Liver (tissue), 9 donors: Measurements from ENCODE around the gene FEM1B. TPM values are rescaled to one million over a fixed set of nuclear protein-coding genes. Genes with fewer than 3 reads are reported as not detected.
A peak's percentile ranks its signal among the peaks of the same experiment; 100 is the strongest.

Source experiments
- DNase-seq: peaks from one replicate; pipeline ENCODE4 v3.0.0-alpha.2; 2017; ENCODE audit warnings: low spot score
- H3K27ac ChIP-seq, 2 donors: one replicate each; pipeline ENCODE4 v1.7.0; 2013; ENCODE audit warnings: inconsistent platforms in 2 of 2, low read length in 2 of 2, control low read depth in 1 of 2, low read depth in 1 of 2, mild to moderate bottlenecking in 1 of 2
- H3K27me3 ChIP-seq, 4 donors: one replicate each; pipeline versions ENCODE4 v1.6.1 to v1.7.0; 2013; ENCODE audit warnings: low read length in 3 of 4, inconsistent platforms in 1 of 4, mild to moderate bottlenecking in 1 of 4, moderate library complexity in 1 of 4; ENCODE audit not compliant: control insufficient read depth in 4 of 4, insufficient read depth in 4 of 4
- H3K36me3 ChIP-seq, 4 donors: one replicate each; pipeline versions ENCODE4 v1.6.1 to v1.7.0; 2013; ENCODE audit warnings: low read length in 3 of 4, mild to moderate bottlenecking in 3 of 4, low read depth in 1 of 4, moderate library complexity in 1 of 4; ENCODE audit not compliant: control insufficient read depth in 4 of 4, insufficient read depth in 3 of 4
- H3K4me1 ChIP-seq, 4 donors: one replicate each; pipeline versions ENCODE4 v1.6.1 to v1.7.0; 2013; ENCODE audit warnings: low read length in 3 of 4, mild to moderate bottlenecking in 3 of 4, moderate library complexity in 1 of 4; ENCODE audit not compliant: control insufficient read depth in 4 of 4, insufficient read depth in 4 of 4
- H3K4me3 ChIP-seq, 3 donors: one replicate each; pipeline versions ENCODE4 v1.6.1 to v1.7.0; 2013; ENCODE audit warnings: low read length in 3 of 3, control low read depth in 1 of 3, low read depth in 1 of 3, mild to moderate bottlenecking in 1 of 3
- H3K9ac ChIP-seq, 2 donors: one replicate each; pipeline ENCODE4 v1.7.0; 2013; ENCODE audit warnings: low read length in 2 of 2, mild to moderate bottlenecking in 2 of 2, moderate library complexity in 2 of 2, control low read depth in 1 of 2, low read depth in 1 of 2
- H3K9me3 ChIP-seq, 4 donors: one replicate each; pipeline versions ENCODE4 v1.6.1 to v1.7.0; 2013; ENCODE audit warnings: low read length in 3 of 4; ENCODE audit not compliant: control insufficient read depth in 4 of 4
- EGR1 ChIP-seq, 2 donors: IDR thresholded peaks; 2 replicates each; pipeline ENCODE4 v1.6.1; 2016 to 2018; ENCODE audit warnings: antibody characterized with exemption in 2 of 2, low read depth in 2 of 2
- FOXA1 ChIP-seq: IDR thresholded peaks from 2 replicates; pipeline ENCODE4 v1.6.1; 2016; ENCODE audit warnings: antibody characterized with exemption
- HNF4A ChIP-seq, 2 donors: conservative IDR thresholded peaks; 2 replicates each; pipeline ENCODE4 v1.6.1; 2016; ENCODE audit warnings: antibody characterized with exemption in 2 of 2, mild to moderate bottlenecking in 2 of 2
- HNF4G ChIP-seq: IDR thresholded peaks from 2 replicates; pipeline ENCODE4 v1.6.1; 2016; ENCODE audit warnings: antibody characterized with exemption
- NR2F2 ChIP-seq: IDR thresholded peaks from 2 replicates; pipeline ENCODE4 v1.6.1; 2016; ENCODE audit warnings: antibody characterized with exemption
- RAD21 ChIP-seq, 2 donors: IDR thresholded peaks; 2 replicates each; pipeline ENCODE4 v1.6.1; 2016; ENCODE audit warnings: antibody characterized with exemption in 2 of 2, mild to moderate bottlenecking in 2 of 2
- RXRA ChIP-seq, 2 donors: IDR thresholded peaks; 2 replicates each; pipeline ENCODE4 v1.6.1; 2017 to 2018; ENCODE audit warnings: antibody characterized with exemption in 2 of 2, mild to moderate bottlenecking in 1 of 2
- SP1 ChIP-seq: IDR thresholded peaks from 2 replicates; pipeline ENCODE4 v1.6.1; 2018; ENCODE audit warnings: antibody characterized with exemption, mild to moderate bottlenecking
- YY1 ChIP-seq: IDR thresholded peaks from 2 replicates; pipeline ENCODE4 v1.6.1; 2016; ENCODE audit warnings: antibody characterized with exemption, mild to moderate bottlenecking
- WGBS: extraction: QIAGEN DNeasy Blood & Tissue Kit; methylation state at CpG from one replicate; pipeline ENCODE4 v1.1.7; 2013; 5-methylcytosine and 5-hydroxymethylcytosine counted together
- polyA plus RNA-seq, 2 donors: library from polyadenylated mRNA; stranded (reverse) in 1 of 2; unstranded in 1 of 2; fragments of 200-250 nt in 1 of 2; fragments of >200 nt in 1 of 2; fragmentation: Nextera tagmentation in 1 of 2; extraction: Ambion mirVana in 1 of 2; gene quantifications; one replicate each; pipeline versions ENCODE4 v1.2.1 to v1.2.3, GENCODE V29; 2013 to 2015
- total RNA-seq, 2 donors: library from RNA; depleted of rRNA; stranded (reverse); fragments of >200 nt; gene quantifications; one replicate each; pipeline ENCODE4 v1.2.3, GENCODE V29; 2014
- TF ChIP-seq, protein P1 (sequence below): IDR thresholded peaks from 2 replicates; pipeline ENCODE4 v1.6.1; 2016; ENCODE audit warnings: antibody characterized with exemption
- TF ChIP-seq, protein P2 (sequence below): IDR thresholded peaks from 2 replicates; pipeline ENCODE4 v1.6.1; 2016; ENCODE audit warnings: antibody characterized with exemption
- TF ChIP-seq, protein P3 (sequence below): fragments of 150-350 bp; IDR thresholded peaks from 2 replicates; pipeline ENCODE4 v1.5.1; 2017; ENCODE audit warnings: improper control_type of control experiment, low read depth, low read length; ENCODE audit not compliant: missing input control
- donor health status: healthy.
- donor health status: healthy.
- donor health status: healthy.
- donor health status: healthy.
- donor health status: healthy.

FEM1B gene
- total and polyA plus RNA-seq, 4 donors = 6.2 to 39.5 (median 17.8) TPM

DNA sequence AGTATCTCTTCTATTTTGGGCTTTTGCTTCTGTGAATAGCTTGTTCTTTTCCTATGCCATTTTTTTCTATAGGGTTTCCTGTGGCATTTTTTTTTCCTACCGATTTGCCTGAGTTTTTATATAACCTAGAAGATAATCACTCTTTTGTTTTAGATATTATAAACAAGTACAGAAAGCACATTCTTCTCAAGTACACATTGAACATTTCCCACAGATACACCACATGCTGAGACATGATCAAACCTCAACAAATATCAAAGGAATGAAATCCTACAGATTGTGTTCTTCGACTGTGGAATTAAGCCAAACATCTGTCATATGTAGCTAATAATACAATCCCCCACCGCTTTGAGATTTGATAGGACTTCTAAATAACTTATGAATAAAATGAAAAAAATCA lies 9.1 kb upstream of the FEM1B start (continued):
- TF ChIP-seq, protein P1, sequence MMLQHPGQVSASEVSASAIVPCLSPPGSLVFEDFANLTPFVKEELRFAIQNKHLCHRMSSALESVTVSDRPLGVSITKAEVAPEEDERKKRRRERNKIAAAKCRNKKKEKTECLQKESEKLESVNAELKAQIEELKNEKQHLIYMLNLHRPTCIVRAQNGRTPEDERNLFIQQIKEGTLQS = no peak
- no peak for TF ChIP-seq RXRA (IDR thresholded peaks at IDR 0.05)
- TF ChIP-seq, protein P2, sequence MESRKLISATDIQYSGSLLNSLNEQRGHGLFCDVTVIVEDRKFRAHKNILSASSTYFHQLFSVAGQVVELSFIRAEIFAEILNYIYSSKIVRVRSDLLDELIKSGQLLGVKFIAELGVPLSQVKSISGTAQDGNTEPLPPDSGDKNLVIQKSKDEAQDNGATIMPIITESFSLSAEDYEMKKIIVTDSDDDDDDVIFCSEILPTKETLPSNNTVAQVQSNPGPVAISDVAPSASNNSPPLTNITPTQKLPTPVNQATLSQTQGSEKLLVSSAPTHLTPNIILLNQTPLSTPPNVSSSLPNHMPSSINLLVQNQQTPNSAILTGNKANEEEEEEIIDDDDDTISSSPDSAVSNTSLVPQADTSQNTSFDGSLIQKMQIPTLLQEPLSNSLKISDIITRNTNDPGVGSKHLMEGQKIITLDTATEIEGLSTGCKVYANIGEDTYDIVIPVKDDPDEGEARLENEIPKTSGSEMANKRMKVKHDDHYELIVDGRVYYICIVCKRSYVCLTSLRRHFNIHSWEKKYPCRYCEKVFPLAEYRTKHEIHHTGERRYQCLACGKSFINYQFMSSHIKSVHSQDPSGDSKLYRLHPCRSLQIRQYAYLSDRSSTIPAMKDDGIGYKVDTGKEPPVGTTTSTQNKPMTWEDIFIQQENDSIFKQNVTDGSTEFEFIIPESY = no peak
- no peak for TF ChIP-seq RAD21 (IDR thresholded peaks at IDR 0.05)
- no peak for TF ChIP-seq HNF4A (conservative IDR thresholded peaks at IDR 0.05)
- TF ChIP-seq SP1 = no peak
- TF ChIP-seq HNF4G = no peak

DNA sequence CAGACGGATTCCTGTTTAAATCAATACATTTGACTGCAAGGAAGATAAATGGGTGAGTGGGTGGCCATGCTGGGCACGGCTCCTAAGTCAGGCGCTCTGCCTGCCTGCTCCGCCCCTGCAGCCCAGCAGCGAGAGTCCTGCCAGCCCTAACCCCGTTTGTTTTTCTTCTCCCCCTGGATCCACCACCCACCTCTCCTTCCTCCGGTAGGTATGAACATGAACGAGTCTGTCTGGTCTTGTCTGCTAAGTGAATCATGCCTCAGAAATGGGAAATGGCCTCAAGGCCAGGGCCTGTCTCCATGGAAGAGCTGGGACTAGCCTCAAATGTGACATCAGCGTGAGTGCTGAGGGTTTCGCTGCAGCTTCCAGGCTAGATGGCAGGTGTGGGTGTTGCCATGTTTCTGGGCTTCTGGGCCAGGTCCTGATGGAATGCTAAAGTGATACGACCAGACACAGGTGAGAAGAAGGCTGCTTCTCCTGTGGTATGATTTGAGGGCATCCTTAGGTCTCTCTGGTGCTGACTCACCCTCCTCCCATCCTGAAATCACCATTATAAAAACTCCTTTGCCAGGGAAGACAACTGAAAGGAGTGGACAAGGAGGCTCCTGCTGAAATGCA lies 5.6 kb upstream of the FEM1B start:
- no peak for DNase-seq
- Histone ChIP-seq H3K9ac (no peak overlapping the region), H3K36me3 (no peaks in the 10 kb centered on the region), H3K27ac (peak overlapping the region in 1 of 2 donors; percentile 45), H3K27me3 (no peaks in the 10 kb centered on the region), H3K4me3 (no peak overlapping the region), H3K9me3 (no peaks in the 10 kb centered on the region), H3K4me1 (peaks cover 13 to 28% (median 24%) of the 10 kb centered on the region in 4 donors)
- 39% methylated on average over 11 of the region's 11 CpGs for WGBS
- TF ChIP-seq RAD21 (IDR thresholded peaks at IDR 0.05) (no peak), YY1 (peak; percentile 55)

DNA sequence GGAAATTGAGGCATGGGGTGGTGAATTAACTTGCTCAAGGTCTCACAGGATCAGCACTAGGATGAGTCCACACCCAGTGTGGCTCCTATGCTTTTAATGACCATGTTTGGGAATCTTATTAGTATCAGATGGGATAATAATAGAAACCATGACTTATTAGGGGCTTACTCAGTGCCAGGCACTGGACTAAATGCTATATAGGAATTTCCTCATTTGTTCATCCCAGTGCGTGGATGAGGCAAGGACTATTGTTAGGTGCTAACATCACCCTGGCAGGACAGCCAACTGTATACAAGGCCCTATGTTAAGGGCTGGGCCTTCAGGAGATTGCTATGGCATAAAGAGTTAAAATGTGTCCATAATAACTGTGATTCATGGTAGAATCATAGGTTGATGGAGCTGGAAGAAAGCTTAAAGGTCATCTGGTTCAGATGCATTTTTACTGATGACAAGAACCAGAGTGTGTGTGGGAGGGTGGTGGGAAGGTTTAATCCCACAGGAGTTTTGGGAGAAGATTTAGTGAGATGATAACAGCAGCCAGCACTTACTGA lies 4.7 kb upstream of the FEM1B start:
- WGBS = 89% methylated on average over 1 of the region's 1 CpG
- no peak overlapping the region for H3K9ac ChIP-seq

More for the DNA sequence above, 4.7 kb upstream of the FEM1B start:
- no peaks in the 10 kb centered on the region for H3K36me3 ChIP-seq
- DNase-seq = no peak
- peaks cover 13 to 31% (median 24%) of the 10 kb centered on the region in 4 donors for H3K4me1 ChIP-seq
- H3K27me3 ChIP-seq = no peaks in the 10 kb centered on the region
- H3K27ac ChIP-seq = no peak overlapping the region
- H3K4me3 ChIP-seq = no peak overlapping the region
- no peaks in the 10 kb centered on the region for H3K9me3 ChIP-seq
- no peak for TF ChIP-seq EGR1 (IDR thresholded peaks at IDR 0.05; ENCODE audit: low read depth in 2 of 2)
- no peak for TF ChIP-seq HNF4A (conservative IDR thresholded peaks at IDR 0.05)
- TF ChIP-seq RXRA (IDR thresholded peaks at IDR 0.05) = no peak
- TF ChIP-seq, protein P3, sequence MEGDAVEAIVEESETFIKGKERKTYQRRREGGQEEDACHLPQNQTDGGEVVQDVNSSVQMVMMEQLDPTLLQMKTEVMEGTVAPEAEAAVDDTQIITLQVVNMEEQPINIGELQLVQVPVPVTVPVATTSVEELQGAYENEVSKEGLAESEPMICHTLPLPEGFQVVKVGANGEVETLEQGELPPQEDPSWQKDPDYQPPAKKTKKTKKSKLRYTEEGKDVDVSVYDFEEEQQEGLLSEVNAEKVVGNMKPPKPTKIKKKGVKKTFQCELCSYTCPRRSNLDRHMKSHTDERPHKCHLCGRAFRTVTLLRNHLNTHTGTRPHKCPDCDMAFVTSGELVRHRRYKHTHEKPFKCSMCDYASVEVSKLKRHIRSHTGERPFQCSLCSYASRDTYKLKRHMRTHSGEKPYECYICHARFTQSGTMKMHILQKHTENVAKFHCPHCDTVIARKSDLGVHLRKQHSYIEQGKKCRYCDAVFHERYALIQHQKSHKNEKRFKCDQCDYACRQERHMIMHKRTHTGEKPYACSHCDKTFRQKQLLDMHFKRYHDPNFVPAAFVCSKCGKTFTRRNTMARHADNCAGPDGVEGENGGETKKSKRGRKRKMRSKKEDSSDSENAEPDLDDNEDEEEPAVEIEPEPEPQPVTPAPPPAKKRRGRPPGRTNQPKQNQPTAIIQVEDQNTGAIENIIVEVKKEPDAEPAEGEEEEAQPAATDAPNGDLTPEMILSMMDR = no peak
- TF ChIP-seq HNF4G = no peak
- TF ChIP-seq SP1 = no peak
- TF ChIP-seq NR2F2 = no peak
- TF ChIP-seq FOXA1 = no peak
- TF ChIP-seq, protein P2 = no peak
- TF ChIP-seq, protein P1 = no peak
